Measurements from ENCODE around the gene LIMS3.
"Not testable (repeated sequence)": the region's sequence is repeated elsewhere in the genome, so short reads cannot be mapped to it uniquely, and the experiment has no call there.

LIMS3 gene

GRCh38 chr2:109898462-109899336 is at the start of gene LIMS3:
Gene LIMS3 (plus strand): TSS chr2:109898688. CDS start chr2:109898729, 41 bp downstream.
- not testable (repeated sequence) for H3K9me3 Mint-ChIP-seq; H3K36me3 Mint-ChIP-seq (ENCODE audit: low read depth); H3K4me1 Mint-ChIP-seq; H3K27ac Mint-ChIP-seq; H3K27me3 Mint-ChIP-seq (ENCODE audit: low read depth, poor library complexity); H3K4me3 Mint-ChIP-seq; DNase-seq

- not testable (repeated sequence) for H3K9me3 Mint-ChIP-seq
These were observed 27.2 kb upstream of the LIMS3 start for GRCh38 chr2:109871129-109871751.

GRCh38 chr2:109876625-109877024 is 21.9 kb upstream of the LIMS3 start:
- not testable (repeated sequence) for DNase-seq

More at GRCh38 chr2:109871129-109871751, 27.2 kb upstream of the LIMS3 start:
- not testable (repeated sequence) for H3K27ac Mint-ChIP-seq; DNase-seq; H3K4me3 Mint-ChIP-seq; H3K4me1 Mint-ChIP-seq; H3K36me3 Mint-ChIP-seq (ENCODE audit: low read depth); H3K27me3 Mint-ChIP-seq (ENCODE audit: low read depth, poor library complexity)

GRCh38 chr2:109882112-109882511 is 16.4 kb upstream of the LIMS3 start:
- not testable (repeated sequence) for H3K4me1 Mint-ChIP-seq; H3K27me3 Mint-ChIP-seq (ENCODE audit: low read depth, poor library complexity); DNase-seq; H3K27ac Mint-ChIP-seq; H3K9me3 Mint-ChIP-seq; H3K36me3 Mint-ChIP-seq (ENCODE audit: low read depth); H3K4me3 Mint-ChIP-seq

More at GRCh38 chr2:109876625-109877024, 21.9 kb upstream of the LIMS3 start:
- not testable (repeated sequence) for H3K36me3 Mint-ChIP-seq (ENCODE audit: low read depth); H3K27me3 Mint-ChIP-seq (ENCODE audit: low read depth, poor library complexity); H3K4me1 Mint-ChIP-seq; H3K9me3 Mint-ChIP-seq; H3K27ac Mint-ChIP-seq; H3K4me3 Mint-ChIP-seq

- not testable (repeated sequence) for H3K4me1 Mint-ChIP-seq; H3K4me3 Mint-ChIP-seq; H3K9me3 Mint-ChIP-seq; DNase-seq; H3K27ac Mint-ChIP-seq; H3K27me3 Mint-ChIP-seq (ENCODE audit: low read depth, poor library complexity); H3K36me3 Mint-ChIP-seq (ENCODE audit: low read depth)
These were observed 10.1 kb upstream of the LIMS3 start for GRCh38 chr2:109888414-109888813.

GRCh38 chr2:109889909-109890308 is 8.6 kb upstream of the LIMS3 start:
- H3K4me3 Mint-ChIP-seq; H3K36me3 Mint-ChIP-seq (ENCODE audit: low read depth); H3K9me3 Mint-ChIP-seq; H3K4me1 Mint-ChIP-seq; H3K27ac Mint-ChIP-seq; DNase-seq; H3K27me3 Mint-ChIP-seq (ENCODE audit: low read depth, poor library complexity): not testable (repeated sequence)

- DNase-seq; H3K27me3 Mint-ChIP-seq (ENCODE audit: low read depth, poor library complexity); H3K9me3 Mint-ChIP-seq; H3K27ac Mint-ChIP-seq; H3K36me3 Mint-ChIP-seq (ENCODE audit: low read depth); H3K4me3 Mint-ChIP-seq; H3K4me1 Mint-ChIP-seq: not testable (repeated sequence)
These were observed 7.5 kb upstream of the LIMS3 start for GRCh38 chr2:109891024-109891423.

- DNase-seq; H3K4me3 Mint-ChIP-seq; H3K36me3 Mint-ChIP-seq (ENCODE audit: low read depth); H3K27me3 Mint-ChIP-seq (ENCODE audit: low read depth, poor library complexity); H3K4me1 Mint-ChIP-seq; H3K9me3 Mint-ChIP-seq; H3K27ac Mint-ChIP-seq: not testable (repeated sequence)
These were observed 4.8 kb upstream of the LIMS3 start for GRCh38 chr2:109893736-109894135.

- not testable (repeated sequence) for H3K4me3 Mint-ChIP-seq; H3K27ac Mint-ChIP-seq; H3K4me1 Mint-ChIP-seq; H3K27me3 Mint-ChIP-seq (ENCODE audit: low read depth, poor library complexity); H3K9me3 Mint-ChIP-seq; DNase-seq; H3K36me3 Mint-ChIP-seq (ENCODE audit: low read depth)
These were observed 4.3 kb upstream of the LIMS3 start for GRCh38 chr2:109894141-109894540.

GRCh38 chr2:109895090-109895869 is 3.2 kb upstream of the LIMS3 start:
- H3K4me3 Mint-ChIP-seq; H3K27me3 Mint-ChIP-seq (ENCODE audit: low read depth, poor library complexity); H3K9me3 Mint-ChIP-seq; H3K27ac Mint-ChIP-seq; H3K36me3 Mint-ChIP-seq (ENCODE audit: low read depth); DNase-seq; H3K4me1 Mint-ChIP-seq: not testable (repeated sequence)

- H3K27me3 Mint-ChIP-seq (ENCODE audit: low read depth, poor library complexity); H3K36me3 Mint-ChIP-seq (ENCODE audit: low read depth); DNase-seq; H3K9me3 Mint-ChIP-seq; H3K27ac Mint-ChIP-seq; H3K4me1 Mint-ChIP-seq; H3K4me3 Mint-ChIP-seq: not testable (repeated sequence)
These were observed 2.3 kb upstream of the LIMS3 start for GRCh38 chr2:109896212-109896611.

- not testable (repeated sequence) for H3K4me3 Mint-ChIP-seq; H3K9me3 Mint-ChIP-seq; H3K4me1 Mint-ChIP-seq; H3K27ac Mint-ChIP-seq; H3K36me3 Mint-ChIP-seq (ENCODE audit: low read depth); H3K27me3 Mint-ChIP-seq (ENCODE audit: low read depth, poor library complexity); DNase-seq
These were observed 573 bp upstream of the LIMS3 start for GRCh38 chr2:109897769-109898461.

GRCh38 chr2:109905796-109906195 is 7.3 kb downstream of the LIMS3 start:
- not testable (repeated sequence) for H3K27ac Mint-ChIP-seq; H3K27me3 Mint-ChIP-seq (ENCODE audit: low read depth, poor library complexity); DNase-seq; H3K4me1 Mint-ChIP-seq; H3K4me3 Mint-ChIP-seq; H3K9me3 Mint-ChIP-seq; H3K36me3 Mint-ChIP-seq (ENCODE audit: low read depth)

- not testable (repeated sequence) for H3K4me1 Mint-ChIP-seq; DNase-seq; H3K36me3 Mint-ChIP-seq (ENCODE audit: low read depth); H3K27ac Mint-ChIP-seq; H3K27me3 Mint-ChIP-seq (ENCODE audit: low read depth, poor library complexity); H3K4me3 Mint-ChIP-seq; H3K9me3 Mint-ChIP-seq
These were observed 10.1 kb downstream of the LIMS3 start for GRCh38 chr2:109908626-109909025.
